GM21786 (cell line): ENCODE measurements around the gene HTRA3.

ENCODE experiments used
- ATAC-seq: cut with Tn5 transposase; IDR thresholded peaks from one replicate; pipeline ENCODE4 v1.9.1; 2021; ENCODE audit not compliant: unreplicated experiment

Gene HTRA3

GRCh38 chr4:8233672-8234484 is 35.7 kb upstream of the HTRA3 start:
- ATAC-seq = no peak

- no peak for ATAC-seq
Measured at GRCh38 chr4:8234715-8235114, 34.8 kb upstream of the HTRA3 start.

DNA sequence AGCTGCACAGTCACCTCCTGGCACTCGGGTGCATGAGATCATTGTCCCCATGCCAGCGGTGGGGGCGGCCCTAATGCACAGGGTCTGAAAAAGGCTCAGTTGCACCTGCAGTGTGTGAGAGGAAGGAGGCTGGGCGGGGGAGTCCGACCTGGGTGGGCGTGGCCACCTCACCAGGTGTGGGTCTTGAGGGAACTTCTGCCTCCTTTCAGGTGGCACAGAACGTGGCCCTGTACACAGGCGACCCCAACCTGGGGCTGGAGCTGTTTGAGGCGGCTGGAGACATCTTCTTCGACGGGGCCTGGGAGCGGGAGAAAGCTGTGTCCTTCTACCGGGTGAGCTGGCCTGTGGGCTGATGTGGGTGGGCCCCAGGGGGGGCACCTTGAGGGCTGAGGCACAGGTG is 34.3 kb upstream of the HTRA3 start:
- no peak for ATAC-seq

GRCh38 chr4:8235686-8236085 is 33.9 kb upstream of the HTRA3 start:
- ATAC-seq = no peak

DNA sequence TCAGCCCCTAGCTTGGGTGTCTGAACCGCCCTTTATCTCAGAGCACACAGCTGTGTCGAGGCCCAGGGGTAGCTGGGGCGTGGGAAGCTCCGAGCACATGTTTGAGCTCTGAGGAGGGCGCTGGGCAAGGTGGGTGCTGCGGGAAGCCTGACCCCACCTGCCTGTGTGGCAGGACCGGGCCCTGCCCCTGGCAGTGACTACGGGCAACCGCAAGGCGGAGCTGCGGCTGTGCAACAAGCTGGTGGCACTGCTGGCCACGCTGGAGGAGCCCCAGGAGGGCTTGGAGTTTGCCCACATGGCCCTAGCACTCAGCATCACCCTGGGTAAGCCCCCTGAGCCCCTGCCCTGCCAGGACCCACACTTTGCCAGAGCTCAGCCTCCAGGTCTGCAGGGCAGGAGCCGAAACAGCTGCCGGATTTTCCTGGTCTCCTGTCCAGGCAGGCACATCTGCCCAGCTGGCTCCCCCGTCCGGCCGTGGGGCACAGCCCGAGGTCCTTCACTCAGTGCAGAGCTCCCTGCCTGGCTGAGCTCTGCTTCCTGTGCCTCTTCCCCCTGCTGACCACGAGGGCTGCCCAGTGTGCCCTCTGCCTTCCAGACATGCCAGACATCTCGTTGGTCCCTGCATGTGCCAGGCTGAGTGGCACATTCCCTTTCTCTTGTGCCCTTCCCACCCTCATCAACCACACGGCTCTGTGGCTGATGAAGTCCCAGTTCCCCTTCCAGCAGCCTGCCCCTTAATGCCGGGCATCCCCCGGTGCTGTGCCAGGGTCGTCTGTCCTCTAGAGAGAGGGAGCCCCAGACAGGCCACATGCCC is 33.2 kb upstream of the HTRA3 start:
- no peak for ATAC-seq

- no peak for ATAC-seq
Measured at GRCh38 chr4:8236920-8237195, 32.7 kb upstream of the HTRA3 start.

- ATAC-seq = no peak
Measured at GRCh38 chr4:8237256-8237989, 32.1 kb upstream of the HTRA3 start.

GRCh38 chr4:8238036-8238511 is 31.5 kb upstream of the HTRA3 start:
- no peak for ATAC-seq

- ATAC-seq = no peak
Measured at GRCh38 chr4:8238515-8239053, 31.0 kb upstream of the HTRA3 start.

- ATAC-seq = no peak
Measured at GRCh38 chr4:8239226-8239625, 30.3 kb upstream of the HTRA3 start.

DNA sequence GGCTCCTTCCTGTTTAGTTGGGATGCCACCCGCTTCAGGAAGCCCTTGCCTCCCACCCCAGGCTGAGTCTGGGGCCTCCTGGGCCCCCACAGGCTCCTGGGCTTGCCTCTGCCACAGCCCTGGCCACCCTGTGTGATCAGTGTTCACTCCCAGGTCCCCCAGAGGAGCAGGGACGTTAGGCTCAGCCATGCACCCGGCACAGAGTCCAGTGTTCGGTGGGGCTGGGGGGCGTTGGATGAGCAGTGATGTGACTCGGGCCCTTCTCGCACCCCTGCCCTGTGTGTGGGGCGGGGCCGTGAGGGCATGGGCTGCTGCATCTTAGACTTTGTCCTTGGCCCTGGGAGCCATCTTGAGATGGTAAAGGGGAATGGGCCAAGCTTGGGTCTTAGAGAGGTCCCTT is 29.9 kb upstream of the HTRA3 start:
- no peak for ATAC-seq

- ATAC-seq = no peak
Measured at GRCh38 chr4:8240211-8241041, 29.1 kb upstream of the HTRA3 start.

DNA sequence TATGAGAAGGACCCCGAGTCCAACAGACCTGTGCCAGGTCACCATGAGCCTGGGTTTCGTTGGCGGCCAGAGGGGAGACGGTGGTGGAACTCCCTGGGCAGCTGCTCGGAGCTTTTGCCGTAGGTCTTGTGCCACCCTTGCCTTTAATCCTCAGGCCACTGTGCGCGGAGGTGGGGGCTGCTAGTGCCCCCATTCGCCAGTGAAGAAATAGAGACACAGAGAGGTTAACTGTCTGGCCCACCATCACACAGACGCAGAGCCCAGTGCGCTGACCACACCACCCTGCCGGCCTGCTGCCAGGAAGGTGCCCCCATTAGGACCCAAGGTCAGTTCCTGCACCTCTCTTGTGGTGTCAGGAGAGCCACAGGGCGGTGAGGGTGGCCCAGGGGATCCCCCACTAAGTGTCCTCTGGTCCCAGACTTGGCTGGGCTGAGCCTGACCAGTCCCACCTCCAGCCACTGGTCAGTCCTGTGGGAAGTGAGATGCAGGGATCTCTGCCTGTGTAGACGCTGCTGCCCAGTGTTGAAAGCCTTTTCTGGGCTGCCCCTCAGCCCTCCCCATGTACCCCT is 28.3 kb upstream of the HTRA3 start:
- ATAC-seq = no peak

- ATAC-seq = no peak
Measured at GRCh38 chr4:8241895-8242696, 27.5 kb upstream of the HTRA3 start.

- no peak for ATAC-seq
Measured at GRCh38 chr4:8242782-8243560, 26.6 kb upstream of the HTRA3 start.

GRCh38 chr4:8244001-8244757 is 25.4 kb upstream of the HTRA3 start:
- ATAC-seq = no peak

DNA sequence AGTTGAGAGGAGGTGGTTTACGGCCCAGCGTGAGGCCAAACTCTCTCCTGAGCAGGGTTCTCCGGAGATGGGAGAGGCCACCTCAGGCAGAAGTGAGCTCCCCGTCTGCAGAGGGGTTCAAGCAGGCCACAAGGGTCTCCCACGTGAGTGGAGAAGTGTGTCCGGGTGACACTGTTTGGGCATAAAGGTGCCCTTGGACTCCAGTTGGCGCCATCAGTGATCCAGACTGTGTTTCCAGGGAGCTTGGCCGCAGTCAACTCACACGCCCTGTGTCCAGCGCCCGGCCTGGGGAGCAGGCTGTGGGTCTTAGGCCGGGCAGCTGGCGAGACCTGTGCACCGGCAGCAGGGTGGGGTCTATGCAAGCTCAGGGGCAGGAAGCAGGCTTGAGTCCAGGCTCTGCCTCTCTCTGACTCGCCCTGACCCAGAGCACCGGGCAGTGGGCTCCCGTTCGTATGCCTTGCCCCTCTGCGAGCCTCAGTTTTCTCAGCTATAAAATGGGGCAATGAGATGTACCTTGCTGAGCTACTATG is 24.6 kb upstream of the HTRA3 start:
- no peak for ATAC-seq
